ENCODE results near the gene ARMH4. TPM values are rescaled to one million over a fixed set of nuclear protein-coding genes. Genes with fewer than 3 reads are reported as not detected.

The ARMH4 gene
- total and polyA plus RNA-seq, 8 donors = 2.0 to 19.4 (median 15.7) TPM

DNA sequence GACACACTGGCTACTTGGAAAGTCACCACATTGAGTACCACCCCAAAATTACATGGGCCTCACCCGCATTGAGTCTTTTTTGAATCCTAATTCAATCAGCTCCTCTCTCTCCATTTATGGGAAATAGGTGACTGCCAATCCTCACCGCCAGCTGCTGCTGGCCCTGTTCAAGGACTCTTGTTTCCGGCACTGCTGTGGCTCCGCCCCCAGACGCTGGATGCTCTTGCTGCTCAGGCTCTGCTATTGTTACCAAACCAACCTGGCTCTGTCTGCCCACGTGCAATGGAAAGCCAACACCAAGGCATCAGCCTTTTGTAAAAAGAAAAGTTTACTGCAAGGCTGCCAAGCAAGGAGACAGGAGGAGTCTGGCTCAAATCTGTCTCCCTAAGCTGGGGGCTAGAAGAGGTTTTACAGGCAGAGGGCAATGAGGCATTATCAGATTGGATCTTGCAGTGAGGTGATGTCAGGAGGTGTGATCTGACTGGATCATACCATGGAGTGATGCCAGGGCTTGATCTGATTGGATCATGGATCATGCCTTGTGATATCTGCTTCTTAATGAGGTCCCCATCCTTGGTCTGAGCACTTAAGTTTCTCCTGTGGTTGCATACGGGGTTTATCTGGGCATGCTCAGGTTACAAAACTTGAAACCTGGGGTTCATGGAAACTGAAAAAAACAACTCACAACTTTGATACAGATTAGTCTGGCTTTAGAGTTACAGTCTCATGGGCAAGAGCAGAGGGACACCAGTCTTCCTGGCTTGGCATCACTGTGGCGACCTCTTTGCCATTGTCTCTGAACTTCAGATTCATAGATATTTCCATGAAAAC, 169.0 kb downstream of the ARMH4 start:
- no peak for TF ChIP-seq CTCF (IDR thresholded peaks at IDR 0.05)
- Histone ChIP-seq H3K9me3 (no peaks in the 10 kb centered on the region), H3K27ac (no peak overlapping the region), H3K36me3 (no peaks in the 10 kb centered on the region), H3K27me3 (no peaks in the 10 kb centered on the region), H3K4me1 (no peaks in the 10 kb centered on the region), H3K4me3 (no peak overlapping the region)
- intact Hi-C loops (cut with DNase I) = no loop called here
- ATAC-seq = peak; percentile 81
- peak in 2 of 4 donors; percentile 36 to 81 for DNase-seq

DNA sequence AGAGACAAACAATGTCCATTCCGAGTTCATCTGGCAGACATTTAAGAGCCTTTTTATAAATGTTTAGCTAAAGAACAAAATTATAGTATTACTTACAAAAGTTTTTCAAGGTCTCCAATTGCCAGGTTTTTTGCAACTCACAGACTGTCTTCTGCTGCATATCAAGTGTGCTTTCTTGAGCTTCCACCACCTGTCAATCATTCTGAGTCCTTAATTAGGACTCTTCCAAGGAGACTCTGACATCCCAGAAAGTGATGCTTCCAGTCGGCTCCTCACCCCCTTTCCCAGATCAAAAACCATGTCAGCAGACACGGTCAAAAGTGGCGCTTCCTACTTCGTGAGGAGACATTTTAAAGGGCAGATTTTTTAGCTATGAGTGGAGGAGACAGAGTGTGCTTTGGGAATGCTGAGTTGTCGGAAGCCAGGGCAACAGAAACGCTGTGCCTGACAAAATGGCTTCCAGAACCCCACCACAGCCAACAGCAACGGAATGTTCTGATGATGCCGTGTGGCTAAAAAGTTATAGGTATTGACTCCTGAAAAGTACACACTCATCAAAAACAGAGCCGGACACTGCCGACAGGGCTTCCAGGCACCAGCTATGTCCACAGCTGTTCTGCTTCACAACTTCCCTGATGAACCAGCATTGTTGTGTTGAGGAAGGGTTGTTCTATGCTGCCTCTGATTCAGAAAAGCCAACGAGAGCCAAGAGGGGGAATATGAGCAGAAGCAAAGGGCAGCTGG, 170.0 kb downstream of the ARMH4 start:
- no peak for DNase-seq
- Histone ChIP-seq H3K27ac (no peak overlapping the region), H3K4me3 (no peak overlapping the region), H3K9me3 (no peaks in the 10 kb centered on the region), H3K4me1 (no peaks in the 10 kb centered on the region), H3K36me3 (no peaks in the 10 kb centered on the region), H3K27me3 (no peaks in the 10 kb centered on the region)
- no peak for ATAC-seq
- intact Hi-C loops (cut with DNase I) = no loop called here
- TF ChIP-seq CTCF (IDR thresholded peaks at IDR 0.05) = no peak

DNA sequence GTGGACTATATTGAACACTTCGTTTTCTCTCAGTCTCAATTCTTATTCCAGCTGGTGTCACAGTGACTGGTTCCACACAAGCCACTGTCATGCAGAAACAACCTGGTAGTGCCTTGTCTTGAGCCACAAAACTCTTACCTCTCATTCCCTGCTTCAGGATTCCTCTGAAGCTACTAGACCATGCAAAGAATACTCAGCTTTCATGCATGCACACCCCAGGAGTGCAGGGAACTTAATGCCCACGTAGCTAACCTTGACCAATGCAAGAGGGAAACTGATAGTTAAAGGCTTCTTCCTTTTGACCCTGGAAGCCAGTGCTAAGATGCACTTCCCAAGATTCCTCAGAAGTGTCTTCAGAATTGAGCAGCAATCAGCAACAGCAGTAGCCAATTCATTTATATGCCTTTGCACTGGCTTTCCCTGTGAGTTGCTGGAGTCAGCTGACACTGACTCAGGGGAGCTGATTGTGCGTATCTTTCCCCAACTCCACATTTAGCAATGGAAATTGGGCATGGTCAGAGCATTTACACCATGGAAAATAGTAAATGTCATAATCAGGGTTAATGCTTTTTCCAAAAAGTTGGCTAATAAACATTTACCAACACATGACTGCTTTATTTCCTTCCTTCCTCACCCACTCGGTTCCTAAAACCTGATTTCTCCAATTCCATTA, 172.5 kb downstream of the ARMH4 start:
- TF ChIP-seq CTCF (IDR thresholded peaks at IDR 0.05) = no peak
- no peak for ATAC-seq
- Histone ChIP-seq H3K36me3 (no peaks in the 10 kb centered on the region), H3K9me3 (no peaks in the 10 kb centered on the region), H3K27ac (no peak overlapping the region), H3K4me3 (no peak overlapping the region), H3K4me1 (no peaks in the 10 kb centered on the region), H3K27me3 (no peaks in the 10 kb centered on the region)
- no peak for DNase-seq
- intact Hi-C loops (cut with DNase I) = no loop called here

- no peaks in the 10 kb centered on the region for H3K4me1 ChIP-seq
- no peaks in the 10 kb centered on the region for H3K27me3 ChIP-seq
- H3K27ac ChIP-seq = no peak overlapping the region
- TF ChIP-seq CTCF (IDR thresholded peaks at IDR 0.05) = no peak
- H3K36me3 ChIP-seq = no peaks in the 10 kb centered on the region
- ATAC-seq (no peak), DNase-seq (no peak)
- no peak overlapping the region for H3K4me3 ChIP-seq
- no peaks in the 10 kb centered on the region for H3K9me3 ChIP-seq
- intact Hi-C loops (cut with DNase I) = no loop called here
Observed at GRCh38 chr14:57976701-57977100, 175.3 kb downstream of the ARMH4 start.

GRCh38 chr14:57974896-57975295, 177.1 kb downstream of the ARMH4 start:
- Histone ChIP-seq H3K4me1 (no peaks in the 10 kb centered on the region), H3K9me3 (no peaks in the 10 kb centered on the region), H3K27ac (no peak overlapping the region), H3K36me3 (no peaks in the 10 kb centered on the region), H3K27me3 (no peaks in the 10 kb centered on the region), H3K4me3 (no peak overlapping the region)
- ATAC-seq = no peak
- intact Hi-C loops (cut with DNase I) = no loop called here
- no peak for DNase-seq
- TF ChIP-seq CTCF (IDR thresholded peaks at IDR 0.05) = no peak
